GM10266 (cell line): ENCODE data around the gene FGF19.

Source experiments
- DNase-seq: peaks from one replicate; pipeline ENCODE4 v3.0.0; 2012; ENCODE audit errors: extremely low spot score
- TF ChIP-seq, protein P1 (sequence below): IDR thresholded peaks from 2 replicates; pipeline ENCODE4 v1.5.1; 2012; ENCODE audit warnings: mild to moderate bottlenecking, low read depth; ENCODE audit not compliant: control insufficient read depth, insufficient read depth; ENCODE audit errors: missing control alignments

Gene FGF19

DNA sequence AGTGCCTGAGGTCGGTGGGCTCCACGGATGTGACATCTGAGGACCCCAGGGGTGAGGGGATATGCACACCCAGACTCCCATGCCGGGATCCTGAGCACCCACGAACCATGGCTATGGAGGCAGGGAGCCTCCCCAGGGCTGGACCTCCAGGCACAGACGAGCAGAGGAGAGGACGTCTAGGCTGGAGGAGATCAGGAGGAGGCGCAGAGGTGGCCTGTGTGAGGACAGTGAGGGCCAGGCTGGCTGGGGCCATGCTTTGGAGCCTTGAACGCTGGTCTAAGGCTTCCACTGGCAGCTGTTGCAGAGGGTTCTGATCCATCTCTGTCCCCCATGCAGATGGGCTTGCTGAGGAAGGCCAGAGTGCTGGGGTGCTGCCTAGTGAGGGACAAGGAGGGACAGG lies 42.3 kb upstream of the FGF19 start:
- no peak for DNase-seq
- TF ChIP-seq, protein P1, sequence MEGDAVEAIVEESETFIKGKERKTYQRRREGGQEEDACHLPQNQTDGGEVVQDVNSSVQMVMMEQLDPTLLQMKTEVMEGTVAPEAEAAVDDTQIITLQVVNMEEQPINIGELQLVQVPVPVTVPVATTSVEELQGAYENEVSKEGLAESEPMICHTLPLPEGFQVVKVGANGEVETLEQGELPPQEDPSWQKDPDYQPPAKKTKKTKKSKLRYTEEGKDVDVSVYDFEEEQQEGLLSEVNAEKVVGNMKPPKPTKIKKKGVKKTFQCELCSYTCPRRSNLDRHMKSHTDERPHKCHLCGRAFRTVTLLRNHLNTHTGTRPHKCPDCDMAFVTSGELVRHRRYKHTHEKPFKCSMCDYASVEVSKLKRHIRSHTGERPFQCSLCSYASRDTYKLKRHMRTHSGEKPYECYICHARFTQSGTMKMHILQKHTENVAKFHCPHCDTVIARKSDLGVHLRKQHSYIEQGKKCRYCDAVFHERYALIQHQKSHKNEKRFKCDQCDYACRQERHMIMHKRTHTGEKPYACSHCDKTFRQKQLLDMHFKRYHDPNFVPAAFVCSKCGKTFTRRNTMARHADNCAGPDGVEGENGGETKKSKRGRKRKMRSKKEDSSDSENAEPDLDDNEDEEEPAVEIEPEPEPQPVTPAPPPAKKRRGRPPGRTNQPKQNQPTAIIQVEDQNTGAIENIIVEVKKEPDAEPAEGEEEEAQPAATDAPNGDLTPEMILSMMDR, result no peak

GRCh38 chr11:69745201-69745600 lies 41.4 kb upstream of the FGF19 start:
- TF ChIP-seq, protein P1, result no peak
- no peak for DNase-seq

DNA sequence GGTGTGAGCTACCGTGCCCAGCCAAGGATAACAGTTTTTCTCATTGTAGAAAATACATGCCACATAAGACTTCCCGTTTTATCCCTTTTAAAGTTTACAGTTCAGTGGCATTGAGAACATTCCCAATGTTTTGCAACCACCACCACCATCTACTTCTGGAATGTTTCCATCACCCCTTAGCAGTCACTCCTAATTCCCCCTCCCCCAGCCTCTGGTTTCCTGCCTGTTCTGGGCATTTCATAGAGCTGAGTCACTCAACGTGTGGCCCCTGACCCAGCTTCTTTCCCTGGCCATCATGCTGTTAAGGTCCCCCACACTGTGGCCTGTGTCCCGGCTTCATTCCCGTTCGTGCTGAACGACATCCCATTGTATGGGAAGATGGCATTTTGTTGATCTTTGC lies 40.6 kb upstream of the FGF19 start:
- TF ChIP-seq, protein P1, result no peak
- DNase-seq, result no peak

GRCh38 chr11:69734841-69735240 lies 31.0 kb upstream of the FGF19 start:
- DNase-seq, result no peak
- TF ChIP-seq, protein P1, result no peak

DNA sequence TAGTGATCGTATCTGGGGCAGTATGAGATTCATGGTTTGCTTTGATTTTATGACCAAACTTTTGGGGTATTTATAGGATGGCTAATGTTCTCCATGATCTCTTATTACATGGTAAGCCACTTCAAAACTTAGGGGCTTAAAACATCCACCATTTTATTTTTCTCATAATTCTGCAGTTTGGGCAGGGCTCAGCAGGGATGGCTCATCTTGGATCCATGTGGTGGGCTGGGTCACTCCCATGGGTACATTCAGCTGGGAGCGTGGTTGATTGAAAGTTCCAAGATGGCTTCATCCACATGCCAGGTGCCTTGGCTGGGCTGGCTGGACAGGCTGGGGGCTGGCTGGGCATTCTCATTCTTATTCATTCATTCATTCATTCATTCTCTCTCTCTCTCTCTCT lies 30.5 kb upstream of the FGF19 start:
- no peak for DNase-seq
- TF ChIP-seq, protein P1, result no peak

DNA sequence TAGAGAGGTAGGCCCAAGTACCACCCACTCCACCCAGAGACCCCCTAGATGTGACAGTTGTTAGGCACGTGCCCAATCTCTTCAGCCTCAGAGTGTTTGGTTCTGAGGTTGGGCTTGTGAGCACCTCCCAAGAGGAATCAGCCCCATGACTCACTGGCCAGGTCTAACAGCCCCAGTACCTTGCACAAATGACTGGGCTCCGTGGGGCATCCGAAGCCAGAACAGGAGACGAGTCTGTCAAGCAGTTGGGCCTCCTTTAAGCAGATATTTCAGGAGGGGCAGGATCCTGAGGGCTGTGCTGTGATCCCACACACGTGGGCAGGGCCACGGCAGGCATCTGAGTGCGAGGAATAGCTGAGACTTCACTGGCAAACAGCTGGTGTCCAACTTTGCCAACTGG lies 29.1 kb upstream of the FGF19 start:
- no peak for DNase-seq

GRCh38 chr11:69731110-69731509 lies 27.3 kb upstream of the FGF19 start:
- no peak for DNase-seq
- TF ChIP-seq, protein P1, result no peak

More for the DNA sequence above, 29.1 kb upstream of the FGF19 start:
- TF ChIP-seq, protein P1, result no peak
